NCI-H446 (cell line): ENCODE data around the gene TLE4.

Source experiments
- DNase-seq, 2 experiments: peaks; one replicate each; lab custom pipeline; 2025; lab: John Stamatoyannopoulos, UW

Gene TLE4

DNA sequence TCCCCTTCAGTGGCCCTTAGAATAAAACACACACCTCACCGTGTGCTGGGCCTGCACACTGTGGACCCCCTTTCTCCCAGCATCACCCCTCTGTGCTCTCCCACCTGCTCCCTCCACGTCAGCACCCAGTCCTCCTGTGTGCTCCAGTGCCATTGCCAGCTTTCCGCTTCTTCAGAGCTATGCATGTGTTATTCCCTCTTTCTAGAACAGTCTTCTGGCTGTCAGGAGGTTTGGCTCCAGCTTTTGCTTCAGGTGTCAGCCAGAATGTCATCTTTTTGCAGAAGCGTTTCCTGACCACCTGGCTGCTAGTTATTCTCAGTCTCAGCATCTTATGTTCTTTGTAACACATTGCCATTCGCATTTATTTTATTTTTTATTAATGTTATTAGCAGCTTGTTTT lies 119.7 kb downstream of the TLE4 start:
- DNase-seq = no peak

DNA sequence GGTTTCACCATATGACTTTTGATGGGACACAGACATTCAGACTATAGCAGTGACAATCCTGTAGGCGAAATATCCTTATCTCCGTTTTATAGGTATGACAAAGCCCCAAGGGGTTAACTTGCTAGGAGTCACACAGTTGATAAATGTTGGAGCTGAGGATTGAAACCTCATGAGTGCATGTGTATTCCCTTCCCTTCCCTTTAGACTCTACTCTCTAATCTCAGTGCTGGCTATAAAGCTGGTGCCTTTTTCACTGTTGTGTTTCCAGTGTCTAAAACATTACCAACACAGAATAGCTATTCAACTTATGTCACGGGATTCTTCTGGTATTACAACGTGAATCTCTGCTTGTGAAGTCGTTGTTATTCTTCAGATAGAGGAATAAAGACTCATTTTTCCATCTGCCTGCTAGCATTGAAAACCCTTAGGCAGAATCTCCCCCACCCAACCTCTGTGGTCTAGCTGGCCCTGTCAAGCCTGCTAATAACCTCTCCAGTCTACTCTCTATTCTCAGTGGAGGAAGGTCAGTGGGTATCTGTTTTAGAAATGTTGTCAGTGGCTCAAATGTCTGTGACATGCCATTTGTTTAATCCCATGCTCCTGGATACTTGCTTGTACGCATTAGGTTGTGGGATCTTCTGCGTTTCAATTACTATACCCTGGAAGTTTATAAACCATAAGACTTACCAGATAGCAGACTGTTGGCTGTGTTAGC lies 121.2 kb downstream of the TLE4 start:
- DNase-seq = no peak

DNA sequence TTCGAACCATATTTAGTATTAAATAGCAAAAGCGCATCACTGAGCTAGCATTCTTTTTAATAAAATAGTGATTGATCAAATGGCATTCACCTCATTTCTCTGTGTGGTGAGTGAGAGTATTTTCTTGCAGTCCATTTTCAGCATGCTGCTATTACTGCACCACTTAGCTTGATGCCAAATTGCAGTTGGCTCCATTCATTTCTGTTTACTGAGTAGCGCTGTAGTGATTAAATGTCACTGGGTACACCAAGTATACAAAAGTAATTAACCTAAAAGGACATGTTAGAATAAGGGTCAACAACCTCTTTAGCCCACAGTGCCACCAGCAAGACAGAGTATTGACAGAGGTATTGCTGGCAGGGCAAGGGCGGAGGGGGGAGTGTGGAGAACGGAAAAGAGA lies 122.0 kb downstream of the TLE4 start:
- DNase-seq = no peak

DNA sequence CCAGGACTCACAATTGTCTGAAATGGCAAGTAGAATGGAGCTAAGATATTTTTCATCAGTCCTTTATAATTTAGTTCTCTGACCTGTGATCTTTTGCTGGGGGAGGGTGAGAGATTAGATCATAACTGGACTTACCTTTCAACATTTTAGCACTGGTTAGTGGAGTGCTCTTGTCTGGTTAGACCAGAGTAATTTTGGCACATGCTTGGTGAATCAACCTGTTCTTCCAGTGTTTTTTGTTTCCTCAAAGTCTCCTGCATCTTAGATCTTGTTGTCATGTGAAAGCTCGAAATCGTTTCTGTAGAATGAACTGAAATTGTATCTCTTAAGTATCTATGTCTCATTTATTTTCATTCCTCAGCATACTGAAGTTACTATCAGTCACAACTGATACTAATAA lies 122.4 kb downstream of the TLE4 start:
- DNase-seq = no peak

DNA sequence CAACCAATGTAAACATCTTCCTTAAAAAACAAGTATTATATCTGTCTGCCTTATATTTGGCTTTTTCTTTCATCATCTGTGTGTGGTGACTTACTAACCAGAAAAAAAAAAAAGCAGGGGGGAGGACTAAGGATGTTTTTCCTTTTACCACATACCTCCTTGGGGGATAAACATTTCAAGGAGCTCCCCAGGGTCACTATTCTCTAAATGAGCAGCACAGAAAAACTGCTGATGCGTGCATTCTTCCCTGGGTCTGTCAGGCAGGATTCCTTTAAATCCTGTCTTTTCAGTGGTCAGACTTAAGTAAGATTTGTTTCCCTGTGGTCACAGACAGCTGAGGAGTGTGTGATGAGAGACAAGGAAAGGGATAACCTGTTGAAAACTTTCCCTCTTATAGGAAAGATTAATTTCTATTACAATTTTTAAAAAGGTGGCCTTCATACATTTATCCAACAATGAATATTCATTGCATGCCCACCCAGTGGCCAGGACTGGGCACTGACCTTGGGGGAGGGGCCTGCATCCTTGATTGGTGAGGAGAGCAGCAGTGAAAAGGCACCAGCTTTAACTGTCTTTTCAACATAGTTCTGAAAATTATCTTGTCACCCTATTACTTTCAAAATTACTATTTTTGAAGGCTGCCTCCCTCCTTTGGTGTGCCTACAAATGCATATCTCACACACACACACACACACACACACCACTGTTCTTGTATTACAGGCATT lies 123.1 kb downstream of the TLE4 start:
- no peak for DNase-seq

DNA sequence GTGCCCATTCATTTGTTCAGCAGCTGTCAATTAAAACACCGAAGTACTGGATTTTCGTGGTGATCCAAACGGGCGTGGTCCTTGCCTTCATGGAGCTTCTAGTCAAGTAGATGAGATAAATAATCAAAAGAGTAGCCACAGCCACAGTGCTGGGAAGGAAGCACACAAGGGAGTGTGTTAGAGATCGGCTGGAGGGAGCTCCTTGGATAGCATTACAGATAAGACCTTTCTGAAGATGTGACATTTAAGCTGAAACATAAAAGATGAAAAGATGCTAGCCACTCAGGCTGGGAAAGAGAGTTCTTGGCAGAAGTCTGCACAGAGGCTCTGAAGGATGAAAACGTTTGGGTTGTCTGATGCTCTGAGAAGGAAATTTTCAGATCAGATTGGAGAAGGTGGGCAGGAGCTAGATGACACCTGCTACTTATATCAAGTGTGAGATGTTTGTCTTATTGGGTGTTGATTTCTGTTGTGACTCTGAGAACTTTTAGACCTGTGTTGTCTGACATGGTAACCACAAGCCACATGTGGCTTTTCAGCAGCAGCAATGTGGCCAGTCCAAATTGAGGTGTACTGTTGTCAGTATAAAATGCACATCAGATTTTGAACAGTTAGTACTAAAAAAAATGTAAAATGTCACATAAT lies 123.9 kb downstream of the TLE4 start:
- DNase-seq = no peak

DNA sequence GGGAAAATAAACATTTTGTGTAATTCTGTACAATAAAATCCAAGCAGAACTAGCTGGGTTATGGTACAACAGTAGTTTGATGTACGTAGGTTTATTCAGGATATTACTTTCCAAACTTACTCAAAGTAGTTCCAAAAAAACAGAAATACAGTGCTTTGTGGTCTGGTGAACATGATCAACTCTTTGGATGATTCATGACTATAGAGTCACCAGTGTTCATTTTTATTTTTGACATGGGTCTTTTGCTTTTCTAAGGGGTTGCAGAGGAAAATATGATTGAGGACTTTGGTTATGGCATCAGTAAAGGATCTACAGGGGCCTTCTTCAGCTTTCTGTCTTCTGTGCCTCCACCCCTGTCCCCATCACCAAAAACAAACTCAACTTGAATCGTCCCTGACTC lies 127.2 kb downstream of the TLE4 start:
- DNase-seq = no peak

DNA sequence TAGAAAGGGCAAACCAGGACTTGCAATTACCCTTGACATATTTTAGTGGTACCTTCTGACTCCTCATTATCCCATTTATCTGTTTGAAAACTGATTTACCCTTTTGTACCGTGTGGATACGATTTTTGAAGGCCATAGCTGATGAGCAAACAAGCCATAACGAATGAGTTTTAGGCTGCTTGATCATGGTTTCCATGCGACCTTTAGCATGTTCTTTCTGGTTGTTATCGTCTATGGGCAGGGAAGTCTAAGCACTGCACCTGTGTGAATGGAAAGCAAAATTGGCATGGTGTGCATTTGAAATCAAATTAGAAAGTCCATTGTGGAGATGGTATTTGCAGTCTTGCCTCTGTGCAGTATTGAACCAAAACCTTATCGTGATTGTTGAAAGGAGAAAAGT lies 127.7 kb downstream of the TLE4 start:
- DNase-seq = no peak

DNA sequence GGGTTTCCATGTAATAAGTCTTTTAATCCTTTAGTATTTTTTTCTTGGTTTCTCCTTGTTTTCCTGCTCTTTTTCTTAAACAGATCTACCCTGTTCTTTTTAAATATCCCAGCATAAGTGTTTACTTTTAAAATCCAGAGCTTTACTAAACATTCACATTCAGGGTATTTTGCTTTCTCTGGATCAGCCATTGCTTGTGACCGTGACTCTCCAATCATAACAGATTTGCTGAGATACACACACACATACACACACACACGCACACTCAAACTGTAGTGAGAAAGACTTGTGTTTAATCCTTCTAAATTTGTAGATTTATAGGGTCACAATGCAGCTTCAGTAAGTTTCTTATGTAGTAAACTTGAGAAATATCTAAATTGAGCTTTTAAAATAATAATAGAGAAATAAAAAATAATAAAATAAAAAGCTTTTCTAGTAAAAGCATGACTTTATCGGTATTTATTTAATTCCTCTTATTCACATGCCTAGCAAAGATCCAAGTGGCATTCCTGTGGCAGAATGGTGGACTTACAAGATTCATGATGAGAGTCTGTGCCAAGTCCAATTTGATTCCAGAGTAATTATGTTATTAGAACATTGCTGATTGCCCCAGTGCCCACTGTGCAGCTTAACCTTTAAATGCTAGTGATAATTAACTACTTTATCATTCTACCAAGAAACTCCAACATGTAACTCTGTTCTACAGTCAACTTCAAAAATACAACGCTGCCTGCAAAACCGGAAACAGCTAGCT lies 129.0 kb downstream of the TLE4 start:
- DNase-seq = no peak

DNA sequence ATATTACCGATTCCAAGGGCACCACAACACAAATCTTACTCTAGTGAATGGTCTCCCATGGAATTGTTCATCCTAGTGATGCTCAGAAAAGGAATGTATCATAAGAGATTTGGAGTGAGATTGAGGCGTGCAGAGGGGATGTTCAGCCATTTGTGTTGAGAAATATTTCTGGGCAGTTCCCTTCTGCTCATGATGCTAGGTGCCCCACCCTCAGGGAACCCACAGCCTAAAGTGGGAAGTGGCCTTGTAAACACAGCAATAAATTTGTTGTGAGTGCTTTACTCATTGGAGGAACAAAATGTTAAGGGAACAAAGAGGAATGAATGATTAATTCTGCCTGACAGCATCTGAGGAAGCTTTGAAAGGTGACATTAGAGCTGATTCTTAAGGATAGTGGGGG lies 129.9 kb downstream of the TLE4 start:
- no peak for DNase-seq

DNA sequence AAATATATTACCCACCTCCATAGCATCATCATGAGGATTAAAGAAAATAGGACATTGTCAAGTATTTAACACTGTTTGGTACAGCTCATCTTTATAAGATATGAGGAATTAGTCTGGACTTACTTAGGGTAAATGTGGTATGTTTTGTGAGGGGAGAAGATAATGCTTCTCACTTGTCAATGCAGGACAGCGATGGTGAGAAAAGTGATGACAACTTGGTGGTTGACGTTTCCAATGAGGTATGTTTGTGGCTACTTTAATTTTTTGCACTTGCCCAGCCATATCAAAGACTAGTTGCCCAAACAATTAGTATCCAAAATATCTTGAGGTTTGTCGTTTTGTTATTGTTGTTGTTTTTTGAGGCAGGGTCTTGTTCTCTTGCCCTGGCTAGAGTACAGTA lies 133.9 kb downstream of the TLE4 start:
- no peak for DNase-seq

DNA sequence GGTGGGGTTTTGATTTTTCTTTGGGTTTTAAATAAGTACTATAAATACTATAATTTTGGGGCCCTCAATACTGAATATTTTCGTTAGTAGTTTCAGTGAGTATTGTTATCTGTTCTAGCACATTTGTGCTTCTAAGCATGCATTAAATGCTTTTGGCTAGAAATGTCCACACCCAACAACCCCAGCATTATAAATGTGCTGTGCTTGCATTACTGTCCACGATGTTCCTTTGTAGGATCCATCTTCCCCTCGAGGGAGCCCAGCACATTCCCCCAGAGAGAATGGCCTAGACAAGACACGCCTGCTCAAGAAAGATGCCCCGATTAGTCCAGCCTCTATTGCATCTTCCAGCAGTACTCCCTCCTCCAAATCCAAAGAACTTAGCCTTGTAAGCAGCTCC lies 134.7 kb downstream of the TLE4 start:
- no peak for DNase-seq

DNA sequence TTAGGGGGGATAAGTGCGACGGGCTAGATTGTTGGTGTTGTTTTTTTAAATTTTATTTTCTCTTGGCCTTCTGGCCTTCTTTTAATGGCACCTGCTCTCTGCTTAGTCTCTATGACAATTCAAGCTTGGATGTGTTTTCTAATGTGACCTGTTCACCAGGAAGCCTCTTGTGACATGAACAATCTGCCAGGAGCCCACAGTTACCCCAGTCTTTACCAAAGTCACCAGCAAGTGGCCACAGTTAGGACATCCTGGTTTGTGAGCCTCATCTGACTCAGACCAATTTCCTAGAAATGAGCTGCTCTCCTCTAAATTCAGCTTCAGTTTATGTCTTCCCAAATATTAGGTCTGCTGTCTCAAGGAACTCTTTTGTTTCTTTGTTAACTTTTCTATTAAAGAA lies 135.8 kb downstream of the TLE4 start:
- DNase-seq = no peak

DNA sequence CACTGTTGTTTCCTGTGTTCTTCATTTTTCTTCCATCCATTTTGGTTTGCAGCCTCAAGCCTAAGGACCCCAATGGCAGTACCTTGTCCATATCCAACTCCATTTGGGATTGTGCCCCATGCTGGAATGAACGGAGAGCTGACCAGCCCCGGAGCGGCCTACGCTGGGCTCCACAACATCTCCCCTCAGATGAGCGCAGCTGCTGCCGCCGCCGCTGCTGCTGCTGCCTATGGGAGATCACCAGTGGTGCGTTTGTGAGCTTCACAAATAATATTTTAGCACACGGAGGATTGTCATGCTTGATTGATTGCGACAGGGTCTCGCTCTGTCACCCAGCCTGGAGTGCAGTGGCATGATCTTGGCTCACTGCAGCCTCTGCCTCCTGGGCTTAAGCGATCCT lies 136.8 kb downstream of the TLE4 start:
- DNase-seq = no peak

DNA sequence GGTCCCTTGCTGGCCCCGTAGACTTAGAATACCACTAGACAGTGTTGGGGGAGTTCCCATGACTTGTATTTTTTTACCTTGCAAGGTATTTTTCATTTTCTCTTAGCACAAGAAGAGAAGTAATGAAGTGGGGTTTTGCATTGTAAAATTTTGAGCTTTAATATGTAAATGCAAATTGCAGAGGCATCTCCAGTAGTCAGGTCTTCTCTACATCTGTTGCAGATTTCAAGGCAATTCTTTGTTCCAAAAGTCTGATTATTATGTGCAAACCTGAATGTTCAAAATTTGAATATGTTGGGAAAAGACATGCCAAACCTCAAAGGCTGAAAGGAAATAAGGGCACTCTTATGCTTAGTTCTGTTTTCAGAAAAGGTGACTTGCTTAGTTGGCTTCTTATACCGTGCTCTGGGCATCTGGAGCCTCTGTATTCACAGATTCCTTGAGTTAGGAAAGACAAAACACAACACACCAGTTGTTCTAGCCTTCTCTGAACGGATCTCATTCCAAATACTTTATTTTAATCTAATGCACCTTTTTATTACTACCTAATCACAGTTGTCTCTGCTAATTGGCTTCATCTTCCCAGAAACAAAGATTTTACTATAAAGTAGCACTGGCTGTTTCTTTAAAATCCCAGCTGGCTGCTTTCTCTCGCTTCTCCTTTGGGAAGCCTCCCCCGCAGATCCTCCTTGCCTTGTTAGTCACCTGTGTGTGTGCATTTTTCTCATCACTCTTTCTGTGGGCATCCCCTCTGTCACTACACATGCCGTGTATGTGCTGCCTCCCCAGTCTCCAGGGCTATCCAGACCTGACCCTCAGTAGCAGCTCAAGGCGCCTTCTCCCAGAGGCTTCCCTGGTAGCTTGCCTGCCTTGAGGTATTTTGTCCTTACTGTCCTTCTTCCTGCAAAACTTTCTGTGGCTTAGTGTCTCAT lies 138.2 kb downstream of the TLE4 start:
- DNase-seq = no peak

DNA sequence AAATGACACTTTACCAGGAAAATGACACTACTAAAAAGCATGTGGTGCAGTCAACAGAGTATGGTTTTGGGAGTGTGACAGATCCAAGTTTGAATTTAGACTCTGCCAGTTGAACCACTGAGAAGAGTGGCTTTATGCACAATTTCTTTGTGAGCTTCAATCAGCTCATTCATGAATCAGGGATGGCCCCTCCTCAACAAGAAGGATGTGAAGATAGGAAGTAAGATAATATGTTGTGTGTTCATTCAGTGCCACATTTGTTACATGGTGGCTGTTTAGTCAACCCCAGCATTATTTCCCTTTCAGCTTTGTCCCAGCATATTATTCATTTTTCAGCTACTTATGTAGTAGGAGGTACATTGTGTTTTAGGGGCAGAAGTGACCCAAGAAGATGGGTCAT lies 140.1 kb downstream of the TLE4 start:
- no peak for DNase-seq

DNA sequence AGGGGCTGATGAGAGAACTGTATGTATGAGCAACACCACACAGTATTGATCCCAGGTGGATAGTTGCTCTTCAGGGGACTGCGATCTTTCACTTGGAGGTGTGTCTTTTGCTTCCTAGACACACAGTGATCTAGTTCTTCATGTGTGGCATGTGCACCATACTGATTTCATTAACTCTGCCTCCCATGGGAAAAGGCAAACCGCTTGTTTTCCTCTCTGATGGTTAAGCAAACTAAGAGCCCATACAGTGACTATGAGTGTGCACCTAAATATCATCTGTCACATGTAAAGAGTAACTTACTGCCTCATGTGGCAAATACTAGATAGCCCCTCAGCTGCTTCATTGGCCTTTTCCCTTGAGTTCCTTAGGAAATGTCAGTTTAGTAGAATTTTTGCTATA lies 147.3 kb downstream of the TLE4 start:
- no peak for DNase-seq

DNA sequence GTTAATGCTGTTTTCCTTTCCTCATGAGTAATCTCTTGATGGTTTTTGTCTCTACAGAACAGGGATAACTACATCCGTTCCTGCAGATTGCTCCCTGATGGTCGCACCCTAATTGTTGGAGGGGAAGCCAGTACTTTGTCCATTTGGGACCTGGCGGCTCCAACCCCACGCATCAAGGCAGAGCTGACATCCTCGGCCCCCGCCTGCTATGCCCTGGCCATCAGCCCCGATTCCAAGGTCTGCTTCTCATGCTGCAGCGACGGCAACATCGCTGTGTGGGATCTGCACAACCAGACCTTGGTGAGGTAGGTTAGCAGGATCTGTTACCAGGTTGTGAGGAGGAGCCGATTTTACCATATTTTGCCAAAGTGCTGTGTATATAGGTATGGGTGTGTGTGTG lies 148.2 kb downstream of the TLE4 start:
- no peak for DNase-seq

DNA sequence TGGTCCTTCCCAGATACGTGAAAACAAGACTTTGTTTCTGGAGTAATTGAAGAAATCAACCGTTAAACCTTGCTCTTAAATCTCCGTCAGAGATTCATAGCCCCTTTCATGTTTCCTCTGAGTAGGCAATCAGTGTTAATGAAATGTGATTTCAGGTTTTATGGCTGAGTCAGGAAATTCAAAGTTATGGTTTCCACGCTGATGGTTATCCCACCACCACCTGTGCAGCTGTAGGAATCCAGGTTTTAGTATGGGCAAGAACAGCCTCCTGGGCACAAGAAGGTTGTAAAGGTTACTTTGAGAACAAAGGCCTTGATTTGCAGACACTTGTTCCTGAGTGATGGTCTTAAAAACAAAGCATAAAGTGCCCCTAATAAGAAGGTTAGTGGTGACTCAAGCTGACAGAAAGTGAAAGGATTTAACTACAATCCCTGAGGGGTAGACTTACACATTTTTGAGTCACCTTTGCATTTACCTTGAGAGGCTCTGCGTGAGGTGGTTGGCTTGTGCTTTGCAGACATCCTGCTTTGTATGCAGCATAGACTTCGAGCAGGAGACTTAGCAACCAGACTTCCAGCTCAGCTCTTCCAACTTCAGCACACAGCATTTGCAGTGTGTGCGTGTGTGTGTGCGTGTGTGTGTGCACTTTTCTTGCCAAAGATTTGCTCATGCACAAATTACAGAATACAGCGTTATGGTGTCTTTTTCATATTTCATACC lies 159.6 kb downstream of the TLE4 start:
- no peak for DNase-seq

DNA sequence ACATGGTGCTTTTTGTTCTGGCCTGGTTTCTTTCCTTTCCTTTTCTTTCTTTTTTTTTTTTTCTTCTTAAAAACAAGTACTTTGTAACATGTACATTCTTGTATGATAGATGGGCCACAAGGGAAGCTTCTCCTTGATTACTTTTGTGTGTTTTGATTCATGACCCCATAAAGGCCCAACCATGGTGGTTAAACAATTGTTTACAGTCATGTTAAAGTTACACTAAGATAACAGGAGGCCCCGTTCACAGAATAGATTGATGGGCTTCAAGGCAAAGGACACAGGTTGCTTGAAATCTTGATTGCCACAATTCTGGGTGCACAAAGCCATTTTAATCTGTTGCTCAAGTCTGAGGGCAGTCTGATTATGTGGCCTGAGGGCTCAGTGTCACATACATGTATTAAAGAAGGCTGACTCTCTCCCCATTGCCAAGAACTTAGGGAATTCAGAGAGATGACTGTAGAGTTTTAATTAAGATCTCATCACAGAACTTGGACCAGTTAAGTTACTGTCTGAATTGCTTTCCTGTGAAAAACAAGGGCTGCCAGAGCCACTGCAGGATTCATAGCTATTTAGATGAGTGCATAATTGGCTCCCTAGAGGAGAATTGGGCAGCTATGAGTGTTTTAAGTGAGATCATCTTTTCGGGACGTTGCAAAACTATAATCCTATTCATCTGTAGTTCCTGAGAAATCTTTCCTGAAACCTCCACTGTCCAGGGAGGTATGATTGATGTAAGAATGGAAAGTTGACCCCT lies 163.4 kb downstream of the TLE4 start:
- no peak for DNase-seq
